ENCODE data around the gene SZT2.
"Not testable (repeated sequence)": the region's sequence is repeated elsewhere in the genome, so short reads cannot be mapped to it uniquely, and the experiment has no call there.

SZT2 gene

DNA sequence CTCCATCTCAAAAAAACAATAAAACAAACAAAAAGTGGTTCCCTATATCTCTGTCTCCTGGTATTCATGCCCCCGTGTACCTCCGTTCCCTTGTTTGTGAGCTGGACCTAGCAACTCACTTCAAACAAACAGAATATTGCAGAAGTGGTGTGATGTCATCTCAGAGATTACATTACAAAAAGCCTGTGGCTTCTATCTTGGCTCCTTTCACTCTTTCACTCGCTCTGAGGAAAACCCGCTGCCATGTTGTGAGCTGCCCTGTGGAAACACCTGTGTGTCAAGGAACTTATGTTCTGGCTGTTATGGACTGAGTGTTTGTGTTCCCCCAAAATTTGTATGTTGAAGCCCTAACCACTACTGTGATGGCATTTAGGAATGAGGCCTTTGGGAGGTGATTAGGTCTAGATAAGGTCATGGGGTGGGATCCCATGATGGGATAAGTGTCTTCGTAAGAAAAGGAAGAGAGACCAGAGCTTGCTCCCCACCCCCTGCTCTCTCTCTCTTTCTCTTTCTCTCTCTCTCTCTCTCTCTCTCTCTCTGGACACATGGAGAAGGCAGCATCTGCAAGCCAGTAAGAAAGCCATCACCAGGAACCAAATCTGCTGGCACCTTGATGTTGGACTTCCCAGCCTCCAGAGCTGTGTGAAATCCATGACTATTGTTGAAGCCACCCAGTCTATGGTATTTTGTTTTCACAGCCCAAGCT is 71.4 kb downstream of the SZT2 start:
- DNase-seq, result no peak

DNA sequence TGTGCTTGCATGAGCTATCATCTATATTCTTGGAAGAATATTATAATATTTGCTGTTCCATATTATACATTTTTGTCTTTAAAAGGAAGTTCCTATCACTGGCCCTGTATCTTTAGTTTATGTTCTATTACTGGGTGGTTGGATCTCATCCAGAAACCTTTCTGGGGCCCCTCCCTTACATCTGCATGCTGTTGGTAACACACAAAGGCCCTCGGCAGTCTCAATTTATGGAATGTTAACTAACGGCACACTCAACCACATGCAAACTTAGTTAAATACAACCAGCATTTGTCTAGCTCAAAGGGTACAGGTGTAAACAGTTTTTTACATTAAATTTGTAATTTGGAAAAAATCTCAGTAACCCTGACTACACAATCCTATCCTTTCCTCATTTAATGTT is 73.8 kb downstream of the SZT2 start:
- DNase-seq, result no peak

DNA sequence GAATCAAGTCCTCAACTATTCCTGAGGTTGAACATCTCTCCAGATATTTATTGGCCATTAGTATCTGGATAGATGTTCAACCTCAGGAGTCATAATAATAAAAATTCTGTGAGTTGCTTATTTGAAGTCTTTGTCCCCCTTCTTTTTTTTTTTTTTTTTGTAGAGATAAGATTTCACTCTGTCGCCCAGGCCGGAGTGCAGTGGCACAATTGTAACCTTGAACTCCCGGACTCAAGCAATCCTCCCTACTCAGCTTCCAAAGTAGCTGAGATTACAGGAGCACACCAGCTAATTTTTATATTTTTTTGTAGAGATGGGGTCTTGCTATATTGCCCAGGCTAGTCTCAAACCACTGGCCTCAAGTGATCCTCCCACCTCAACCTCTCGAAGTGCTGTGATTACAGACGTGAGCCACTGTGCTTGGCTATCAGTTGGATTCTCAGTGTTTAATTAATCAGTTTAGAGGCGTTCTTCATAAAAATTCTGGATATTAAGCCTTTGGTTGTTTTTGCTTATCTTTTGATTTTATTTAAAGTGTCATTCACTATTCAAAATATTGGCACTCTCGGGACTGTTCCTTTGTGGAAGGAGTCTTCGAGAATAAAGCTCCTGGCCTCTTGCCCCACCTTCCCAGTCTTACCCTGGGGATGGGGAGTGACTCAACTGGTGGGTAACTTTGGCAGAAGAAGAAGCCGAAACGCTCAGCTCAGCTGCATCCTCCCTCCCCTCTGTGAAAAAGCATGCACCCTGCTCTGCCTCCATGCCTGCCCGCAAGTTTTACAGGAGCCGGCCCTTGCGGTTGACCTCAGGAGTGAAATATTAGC is 75.2 kb downstream of the SZT2 start:
- no peak for DNase-seq

DNA sequence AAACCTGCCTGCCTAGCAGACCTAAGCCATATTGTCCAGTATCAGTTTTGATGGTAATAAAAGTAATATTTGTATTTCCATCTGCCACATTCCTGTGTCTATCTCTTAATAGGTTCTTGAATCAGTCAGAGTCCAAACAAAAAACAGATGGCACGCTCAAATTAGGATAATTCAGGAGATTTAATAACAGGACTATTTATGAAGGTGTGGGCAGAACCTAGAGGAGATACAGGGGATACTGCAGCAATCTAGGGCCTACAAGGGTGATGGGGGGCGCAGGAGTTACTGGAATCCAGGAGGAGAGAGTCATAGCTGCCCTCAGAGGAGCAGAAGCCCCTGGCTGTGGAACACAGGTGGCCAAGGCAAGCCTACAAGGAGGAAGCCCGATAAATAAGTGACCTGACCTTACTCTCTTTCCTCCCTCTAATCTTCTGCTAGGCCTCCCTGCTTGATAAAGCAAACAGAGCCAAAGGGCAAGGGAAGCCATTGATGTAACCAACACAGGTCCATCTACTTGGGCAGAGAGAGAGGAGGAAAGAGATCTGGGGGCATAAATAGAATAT is 75.9 kb downstream of the SZT2 start:
- DNase-seq, result no peak

DNA sequence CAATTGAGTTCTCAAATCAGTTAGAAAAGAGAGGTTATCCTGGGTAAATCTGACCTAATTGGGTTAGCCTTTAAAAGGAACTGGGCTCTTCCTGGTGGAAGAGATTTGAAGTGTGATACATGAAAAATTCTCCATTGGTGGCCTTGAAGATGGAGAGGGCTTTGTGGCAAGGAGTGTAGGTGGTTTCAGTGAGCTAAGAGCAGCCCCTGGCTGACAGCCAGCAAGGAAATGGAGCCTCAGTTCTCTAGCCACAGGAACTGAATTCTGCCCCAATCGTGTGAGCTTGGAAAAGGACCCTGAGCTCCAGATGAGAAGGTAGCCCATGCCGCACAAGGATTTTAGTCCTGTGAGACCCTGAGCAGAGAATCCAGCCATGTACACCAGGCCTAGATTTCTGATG is 76.7 kb downstream of the SZT2 start:
- DNase-seq, result no peak

DNA sequence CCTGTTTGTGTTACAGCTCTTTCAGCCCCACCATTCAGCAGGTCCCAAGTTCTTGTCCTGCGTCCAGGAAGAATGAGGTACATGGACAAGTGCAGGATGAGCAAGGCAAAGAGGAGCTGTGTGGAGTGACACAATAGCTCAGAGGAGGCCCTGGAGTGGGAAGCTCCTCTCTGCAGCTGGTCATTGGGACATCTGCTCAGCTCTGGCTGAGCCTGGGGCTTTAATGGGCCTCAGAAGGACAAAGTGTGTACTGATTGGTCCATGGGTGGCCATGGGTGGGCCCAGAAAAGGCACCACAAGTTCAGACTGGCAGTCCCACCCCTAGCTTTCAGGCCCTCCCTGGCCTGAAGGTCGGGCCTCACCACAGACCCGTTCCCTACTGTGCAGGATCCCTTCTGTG is 78.7 kb downstream of the SZT2 start:
- DNase-seq, result no peak

DNA sequence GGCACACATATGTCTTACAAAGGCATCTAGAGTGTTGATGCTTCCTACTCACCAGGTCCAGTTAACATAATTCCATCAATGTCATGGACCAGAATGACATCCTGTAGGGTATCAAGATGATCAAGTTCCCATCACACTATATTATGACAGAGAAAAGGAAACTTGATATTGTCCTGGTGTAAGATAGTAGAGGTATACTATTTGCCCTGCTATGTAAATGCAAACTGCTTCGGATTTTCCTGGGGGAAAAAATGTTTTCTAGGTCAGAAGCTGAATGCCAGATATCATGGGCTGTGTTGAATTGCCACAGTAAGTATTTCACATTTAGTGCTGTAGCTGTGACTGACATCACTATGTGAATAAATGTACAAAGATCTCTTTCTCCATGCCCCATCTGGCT is 80.2 kb downstream of the SZT2 start:
- DNase-seq, result no peak

DNA sequence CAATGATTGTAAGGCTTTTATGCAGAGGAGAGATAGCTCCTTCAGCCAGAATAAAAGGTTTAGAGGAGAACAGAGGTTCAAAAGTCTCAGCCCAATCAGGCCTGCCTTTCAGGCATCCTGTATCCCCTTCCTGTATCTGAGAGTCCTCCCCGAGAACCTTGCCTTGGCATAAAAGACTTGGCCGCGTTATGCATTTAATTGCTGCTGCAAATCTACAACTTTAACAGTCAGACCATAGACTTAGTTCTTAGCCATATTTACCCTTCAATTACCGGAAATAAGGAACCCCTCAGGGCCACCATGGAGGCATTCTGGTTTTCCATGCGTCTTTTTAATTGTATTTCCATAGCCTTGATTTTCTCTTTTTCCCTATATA is 82.4 kb downstream of the SZT2 start:
- no peak for DNase-seq

DNA sequence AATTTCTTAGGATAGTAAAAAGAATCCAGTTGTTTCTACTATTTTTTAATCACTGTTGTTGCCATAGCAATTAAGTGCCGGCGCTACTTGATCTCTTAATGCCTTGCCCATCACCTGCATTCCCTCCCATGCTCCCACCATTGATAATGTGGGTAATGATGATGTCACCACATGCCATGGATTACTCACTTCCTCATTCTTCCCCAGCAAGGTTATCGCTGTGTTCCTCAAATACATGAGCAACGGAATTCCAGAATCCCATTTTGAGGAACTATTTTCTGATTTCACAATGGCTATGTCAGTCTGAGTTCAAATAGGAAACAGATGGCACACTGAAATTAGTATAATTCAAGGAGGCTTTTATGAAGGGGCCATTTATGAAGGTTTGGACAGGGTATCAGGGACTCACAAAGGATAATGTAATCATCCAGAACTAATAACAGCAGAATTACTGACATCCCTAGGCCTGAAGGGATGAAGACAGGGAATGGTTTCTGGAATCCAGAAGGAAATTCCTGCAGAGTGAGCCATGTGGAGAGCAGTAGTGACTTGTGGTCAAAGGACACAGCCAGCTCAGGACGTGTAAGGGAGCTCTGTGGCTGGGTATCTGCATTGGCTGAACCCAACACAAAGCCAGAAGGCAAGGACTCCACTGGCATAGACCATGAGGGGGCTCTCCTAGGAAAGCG is 82.9 kb downstream of the SZT2 start:
- not testable (repeated sequence) for DNase-seq

DNA sequence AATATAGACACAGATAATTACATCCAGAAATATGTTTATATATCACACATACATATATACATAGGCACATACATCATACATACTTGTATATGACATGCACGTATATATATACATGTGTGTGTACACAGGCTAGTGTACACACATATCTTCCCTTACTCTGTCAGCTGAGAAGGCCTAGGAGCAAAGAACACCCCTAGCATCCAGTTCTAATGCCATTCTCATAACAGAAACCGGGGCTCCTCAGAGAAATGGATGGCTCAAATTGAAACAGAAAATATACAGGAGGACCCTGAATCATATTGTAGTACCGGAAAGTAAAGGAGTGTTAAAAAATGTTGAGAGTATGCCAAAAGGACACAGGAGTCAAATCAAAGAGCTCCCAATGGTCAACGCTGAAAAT is 83.8 kb downstream of the SZT2 start:
- DNase-seq, result no peak

DNA sequence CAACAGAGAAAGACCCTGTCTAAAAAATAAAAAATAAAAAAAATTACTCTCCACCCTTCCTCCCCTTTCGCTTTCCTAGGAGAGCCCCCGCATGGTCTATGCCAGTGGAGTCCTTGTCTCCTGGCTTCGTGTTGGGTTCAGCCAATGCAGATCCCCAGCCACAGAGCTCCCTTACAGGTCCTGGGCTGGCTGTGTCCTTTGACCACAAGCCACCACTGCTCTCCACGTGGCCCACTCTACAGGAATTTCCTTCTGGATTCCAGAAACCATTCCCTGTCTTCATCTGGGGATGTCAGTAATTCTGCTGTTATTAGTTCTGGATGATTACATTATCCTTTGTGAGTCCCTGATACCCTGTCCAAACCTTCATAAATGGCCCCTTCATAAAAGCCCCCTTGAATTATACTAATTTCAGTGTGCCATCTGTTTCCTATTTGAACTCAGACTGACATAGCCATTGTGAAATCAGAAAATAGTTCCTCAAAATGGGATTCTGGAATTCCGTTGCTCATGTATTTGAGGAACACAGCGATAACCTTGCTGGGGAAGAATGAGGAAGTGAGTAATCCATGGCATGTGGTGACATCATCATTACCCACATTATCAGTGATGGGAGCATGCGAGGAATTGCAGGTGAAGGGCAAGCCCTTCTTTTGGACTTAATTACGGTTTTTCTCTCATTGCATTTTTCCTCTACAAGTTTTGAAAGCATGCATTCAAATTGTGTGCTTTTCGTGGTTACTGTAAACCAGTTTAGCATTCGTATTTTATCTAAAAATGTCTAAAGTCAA is 86.1 kb downstream of the SZT2 start:
- DNase-seq, result not testable (repeated sequence)

DNA sequence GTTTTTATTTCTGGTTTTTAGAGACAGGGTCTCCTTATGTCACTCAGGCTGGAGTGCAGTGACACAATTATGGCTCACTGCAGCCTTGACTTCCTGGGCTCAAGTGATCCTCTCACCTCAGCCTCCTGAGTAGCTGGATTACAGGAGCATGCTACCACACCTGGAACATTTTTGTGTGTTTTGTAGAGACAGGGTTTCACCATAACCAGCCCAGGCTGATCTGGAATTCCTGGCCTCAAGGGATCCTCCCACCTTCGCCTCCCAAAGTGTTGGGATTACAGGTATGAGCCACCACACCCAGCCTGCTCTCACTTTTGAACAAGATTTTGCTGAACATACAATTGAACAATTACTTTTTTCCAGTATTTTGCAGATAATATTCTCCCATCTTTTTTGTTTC is 88.0 kb downstream of the SZT2 start:
- no peak for DNase-seq

DNA sequence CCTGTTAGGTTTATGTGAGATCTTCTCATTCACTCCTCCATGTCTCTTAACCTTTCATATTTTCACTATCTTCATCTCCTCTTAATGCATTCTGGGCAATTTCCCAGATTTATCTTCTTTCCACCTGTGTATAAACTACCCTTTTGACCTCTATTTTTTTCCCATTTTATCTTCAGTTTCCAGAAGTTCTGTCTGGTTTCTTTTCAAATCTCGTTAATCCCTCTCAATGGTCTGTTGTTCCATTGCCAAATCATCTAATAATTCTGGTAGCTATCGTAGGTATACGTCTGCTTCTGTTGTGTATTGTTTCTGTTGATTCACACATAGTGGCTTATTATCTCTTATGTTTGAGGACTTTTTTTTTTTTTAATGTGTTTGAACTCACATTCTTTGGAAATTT is 89.7 kb downstream of the SZT2 start:
- no peak for DNase-seq

DNA sequence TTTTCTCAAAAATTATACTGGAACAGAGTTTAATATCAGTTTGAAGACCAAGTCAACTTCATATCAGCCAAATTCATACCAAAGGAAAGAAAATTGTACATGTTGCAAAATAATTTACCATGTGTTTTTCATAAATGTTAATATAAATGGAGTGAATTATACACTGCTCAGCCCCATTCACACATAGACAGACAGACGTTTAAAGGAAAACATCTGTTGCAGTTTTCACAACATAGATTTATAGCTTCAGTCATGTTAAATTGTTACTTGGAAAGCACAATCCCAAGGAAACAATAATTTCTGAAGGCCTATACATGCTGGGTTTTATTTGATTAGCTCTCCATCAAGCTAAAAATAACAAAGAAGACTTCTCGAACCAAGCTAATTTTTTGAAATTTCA is 91.8 kb downstream of the SZT2 start:
- DNase-seq, result no peak

DNA sequence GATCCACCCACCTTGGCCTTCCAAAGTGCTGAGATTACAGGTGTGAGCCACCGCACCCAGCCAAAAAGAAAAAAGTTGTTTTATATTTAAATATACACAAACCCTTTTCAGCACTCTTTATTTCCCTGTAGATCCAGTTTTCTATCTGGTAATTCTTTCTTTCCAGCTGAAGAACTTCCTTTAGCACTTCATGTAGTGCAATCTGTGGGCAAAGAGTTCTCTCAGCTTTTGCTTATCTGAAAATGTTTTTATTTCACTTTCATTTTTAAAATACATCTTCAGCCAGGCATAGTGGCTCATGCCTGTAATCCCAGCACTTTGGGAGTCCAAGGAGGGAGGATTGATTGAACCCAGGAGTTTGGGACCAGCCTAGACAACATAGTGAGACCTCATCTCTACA is 92.5 kb downstream of the SZT2 start:
- DNase-seq, result no peak

DNA sequence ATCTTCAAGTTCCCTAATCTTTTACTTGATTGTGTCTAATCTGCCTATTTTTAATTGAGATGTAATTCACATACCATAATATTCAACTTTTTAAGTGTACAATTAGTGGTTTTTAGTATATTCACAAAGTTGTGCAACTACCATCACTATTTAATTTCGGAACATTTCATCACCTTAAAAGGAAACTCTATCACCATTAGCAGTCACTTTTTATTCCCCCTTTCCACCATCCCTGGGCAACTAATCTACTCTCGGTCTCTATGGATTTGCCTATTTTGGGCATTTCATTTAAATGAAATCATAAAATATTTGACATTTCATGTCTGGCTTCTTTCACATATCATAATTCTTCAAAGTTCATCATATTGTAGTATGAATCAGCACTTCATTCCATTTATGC is 94.7 kb downstream of the SZT2 start:
- no peak for DNase-seq

DNA sequence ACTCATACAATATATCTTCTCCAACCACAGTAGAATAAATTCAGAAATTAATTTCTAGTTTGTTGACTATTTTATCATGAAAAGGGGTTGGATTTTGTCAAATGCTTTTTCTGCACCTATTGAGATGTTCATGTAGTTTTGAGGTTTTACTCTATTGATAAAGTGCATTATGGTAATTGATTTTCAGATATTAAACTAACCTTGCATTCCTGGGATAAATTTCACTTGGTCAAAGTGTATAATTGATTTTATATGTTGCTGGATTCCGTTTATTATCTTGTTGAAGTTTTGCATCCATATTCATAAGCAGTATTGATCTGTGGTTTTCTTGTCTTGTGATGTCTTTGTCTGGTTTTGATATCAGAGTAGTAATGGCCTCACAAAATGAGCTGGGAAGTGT is 98.5 kb downstream of the SZT2 start:
- no peak for DNase-seq

DNA sequence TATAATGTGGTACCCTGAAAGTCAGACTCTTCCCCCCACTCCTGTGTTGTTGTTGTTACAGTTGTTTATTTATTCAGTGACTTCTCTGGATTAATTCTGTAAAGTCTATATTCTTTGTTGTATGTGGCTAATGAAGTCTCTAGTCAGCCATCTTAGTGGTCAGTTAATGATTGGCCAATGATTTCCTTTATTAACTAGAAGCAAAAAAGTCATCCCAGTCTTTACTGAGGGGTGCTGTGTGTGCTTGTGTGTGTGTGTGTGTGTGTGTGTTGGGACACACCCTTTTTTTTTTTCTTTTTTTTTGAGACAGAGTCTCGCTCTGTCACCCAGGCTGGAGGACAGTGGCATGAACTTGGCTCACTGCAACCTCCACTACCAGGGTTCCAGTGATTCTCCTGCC is 101.4 kb downstream of the SZT2 start:
- DNase-seq, result no peak

DNA sequence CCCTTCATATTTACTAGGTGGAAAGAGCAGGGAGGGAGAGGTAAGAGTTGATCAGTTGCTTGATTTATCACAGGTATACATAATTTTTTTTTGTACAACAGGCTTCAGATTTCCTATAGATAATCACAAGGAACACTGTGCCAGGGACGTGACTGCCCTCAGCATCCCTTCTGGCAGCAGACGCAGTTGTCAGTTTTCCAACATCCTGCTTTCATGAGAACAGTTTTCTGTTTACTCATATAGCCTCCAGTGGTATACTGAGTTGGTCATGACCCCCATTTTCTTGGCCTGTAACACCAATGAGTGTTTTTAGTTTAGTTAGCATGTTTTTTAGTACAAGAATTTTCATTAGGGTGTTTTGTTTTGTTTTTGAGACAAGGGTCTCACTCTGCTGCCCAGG is 103.1 kb downstream of the SZT2 start:
- DNase-seq, result no peak

DNA sequence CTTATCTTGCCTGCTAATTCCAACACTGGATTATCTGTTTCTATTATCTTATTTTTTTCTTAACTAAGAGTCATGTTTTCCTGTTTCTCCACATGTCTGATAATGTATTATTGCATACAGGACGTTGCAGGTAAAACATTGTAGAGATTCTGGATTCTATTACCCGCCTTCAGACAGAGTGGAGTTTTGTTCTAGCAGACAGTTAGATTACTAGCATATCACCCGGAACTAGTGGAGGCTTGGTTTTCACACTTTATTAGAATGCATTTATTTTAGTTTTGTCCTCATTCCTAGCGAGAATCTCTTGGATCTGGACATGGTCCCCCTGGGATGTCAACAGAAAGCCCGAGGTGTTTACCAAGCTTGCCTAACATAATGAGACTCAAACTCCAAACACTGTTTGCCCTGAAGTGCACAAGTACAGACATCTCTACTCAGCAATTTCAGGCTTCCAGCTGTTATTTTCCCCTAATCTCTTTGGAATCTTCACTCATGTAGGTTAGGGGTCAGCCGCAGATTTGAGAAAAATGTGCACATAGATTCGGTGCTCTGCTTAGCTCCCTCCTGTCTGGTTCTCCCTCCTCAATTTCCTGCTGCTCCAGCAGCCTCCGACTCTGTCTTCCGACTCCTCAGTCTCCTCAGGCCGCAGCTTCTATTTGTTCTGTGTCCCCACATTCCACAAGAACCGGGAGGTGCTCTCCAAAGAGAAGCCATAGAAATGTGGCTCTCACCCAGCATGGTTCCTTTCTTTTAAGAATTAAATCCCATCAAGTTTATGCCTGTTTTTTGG is 104.2 kb downstream of the SZT2 start:
- DNase-seq, result no peak

DNA sequence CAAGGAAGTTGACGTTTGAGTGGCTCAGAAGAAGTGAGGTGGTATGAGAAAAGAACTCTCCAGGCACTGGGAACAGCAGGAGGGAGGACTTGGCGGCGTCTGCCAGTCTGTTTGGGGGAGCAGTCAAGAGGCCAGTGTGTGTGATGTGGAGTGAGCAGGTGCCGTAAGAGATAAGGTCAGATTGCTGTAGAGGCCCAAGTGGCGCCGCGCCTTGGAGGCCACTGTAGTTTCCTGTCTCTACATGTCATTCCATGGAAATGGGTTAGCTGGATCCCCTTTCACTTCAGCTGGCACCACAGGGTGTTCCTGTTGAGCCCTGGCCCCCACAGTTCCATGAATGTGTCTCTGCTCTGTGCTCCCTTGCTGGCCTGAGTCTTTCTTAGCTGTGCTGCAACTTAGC is 105.5 kb downstream of the SZT2 start:
- no peak for DNase-seq

DNA sequence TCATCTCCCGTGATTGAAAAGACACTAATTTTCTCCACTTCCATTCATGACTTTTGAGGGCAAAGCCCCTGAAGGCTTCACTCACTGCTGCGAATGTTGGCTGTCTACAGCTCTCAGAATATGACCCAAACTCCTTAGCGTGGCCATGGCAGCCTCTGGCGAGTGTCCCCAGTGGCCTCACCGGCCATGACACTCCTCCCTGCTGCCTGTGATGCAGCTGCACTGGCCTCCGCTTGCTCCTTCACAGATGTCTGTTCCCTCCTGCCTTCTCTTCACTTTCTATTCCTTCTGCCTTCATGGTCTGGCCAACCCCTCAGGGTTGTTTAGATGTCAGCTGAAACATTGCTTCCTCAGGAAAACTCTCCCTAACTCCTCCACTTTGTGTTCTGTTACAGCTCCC is 110.2 kb downstream of the SZT2 start:
- DNase-seq, result no peak

Data from CD4-positive, alpha-beta T cell treated with Interferon alpha-2 for 1 hour (primary cell).